HL-60 (cell line): ENCODE data around the gene HDGFL2.

Experiments used
- DNase-seq, 2 experiments: peaks; one replicate each; pipeline ENCODE4 v3.0.0-alpha.2; 2010 to 2020; ENCODE audit warnings: low read depth in 1 of 2, low spot score in 1 of 2
- H3K27ac ChIP-seq: fragments of 250-450 bp; sonication (Bioruptor Pico); replicated peaks from 2 replicates; pipeline ENCODE4 v1.5.1; 2020; ENCODE audit warnings: mild to moderate bottlenecking, moderate library complexity
- H3K27me3 ChIP-seq: fragments of 250-450 bp; sonication (Bioruptor Pico); 2 replicates; pipeline ENCODE4 v1.5.1; 2021; ENCODE audit warnings: mild to moderate bottlenecking, moderate library complexity; ENCODE audit not compliant: insufficient read depth, poor library complexity, severe bottlenecking
- H3K4me3 ChIP-seq: replicated peaks from 2 replicates; pipeline ENCODE4 v1.5.1; 2011; ENCODE audit warnings: mild to moderate bottlenecking, control low read depth, low read length; ENCODE audit not compliant: insufficient read depth
- GABPA ChIP-seq: IDR thresholded peaks from 2 replicates; pipeline ENCODE4 v1.6.1; 2012; ENCODE audit warnings: low read depth
- POLR2AphosphoS5 ChIP-seq: IDR thresholded peaks from 2 replicates; pipeline ENCODE4 v1.6.1; 2012; ENCODE audit warnings: low read depth
- SPI1 ChIP-seq: IDR thresholded peaks from 2 replicates; pipeline ENCODE4 v1.6.1; 2012; ENCODE audit warnings: low read depth, mild to moderate bottlenecking, borderline replicate concordance
- TF ChIP-seq, protein P1 (sequence below): IDR thresholded peaks from 2 replicates; pipeline ENCODE4 v1.6.1; 2012; ENCODE audit warnings: low read depth; ENCODE audit not compliant: insufficient replicate concordance
- TF ChIP-seq, protein P2 (sequence below): IDR thresholded peaks from one replicate; pipeline ENCODE4 v1.5.1; 2011; ENCODE audit warnings: low read length, control low read depth, inconsistent platforms; ENCODE audit not compliant: insufficient read depth

The HDGFL2 gene

DNA sequence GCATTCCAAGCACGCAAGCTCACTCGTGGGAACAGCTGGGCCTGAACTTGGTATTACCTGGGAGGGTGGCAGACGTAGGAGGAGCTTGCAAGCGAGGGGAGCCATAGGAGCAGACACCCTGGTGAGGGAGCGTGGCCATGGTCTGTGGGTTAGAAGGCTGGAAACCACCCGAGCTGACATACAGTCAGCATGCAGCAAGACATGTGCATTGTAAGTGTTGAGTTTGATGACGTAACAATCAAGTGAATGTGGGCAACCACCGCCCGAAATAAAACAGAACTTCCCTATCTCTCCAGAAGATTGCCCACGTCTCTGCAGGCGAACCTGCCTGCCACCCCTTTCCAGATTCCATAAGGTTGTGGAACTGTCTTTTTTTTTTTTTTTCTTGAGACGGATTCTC lies 41.3 kb upstream of the HDGFL2 start:
- peak overlapping the region; percentile 68 for H3K27ac ChIP-seq
- no peaks in the 10 kb centered on the region for H3K27me3 ChIP-seq
- no peak overlapping the region for H3K4me3 ChIP-seq
- DNase-seq: peak; percentile 88 to 97
- peak; percentile 63 for TF ChIP-seq POLR2AphosphoS5
- TF ChIP-seq, protein P1, sequence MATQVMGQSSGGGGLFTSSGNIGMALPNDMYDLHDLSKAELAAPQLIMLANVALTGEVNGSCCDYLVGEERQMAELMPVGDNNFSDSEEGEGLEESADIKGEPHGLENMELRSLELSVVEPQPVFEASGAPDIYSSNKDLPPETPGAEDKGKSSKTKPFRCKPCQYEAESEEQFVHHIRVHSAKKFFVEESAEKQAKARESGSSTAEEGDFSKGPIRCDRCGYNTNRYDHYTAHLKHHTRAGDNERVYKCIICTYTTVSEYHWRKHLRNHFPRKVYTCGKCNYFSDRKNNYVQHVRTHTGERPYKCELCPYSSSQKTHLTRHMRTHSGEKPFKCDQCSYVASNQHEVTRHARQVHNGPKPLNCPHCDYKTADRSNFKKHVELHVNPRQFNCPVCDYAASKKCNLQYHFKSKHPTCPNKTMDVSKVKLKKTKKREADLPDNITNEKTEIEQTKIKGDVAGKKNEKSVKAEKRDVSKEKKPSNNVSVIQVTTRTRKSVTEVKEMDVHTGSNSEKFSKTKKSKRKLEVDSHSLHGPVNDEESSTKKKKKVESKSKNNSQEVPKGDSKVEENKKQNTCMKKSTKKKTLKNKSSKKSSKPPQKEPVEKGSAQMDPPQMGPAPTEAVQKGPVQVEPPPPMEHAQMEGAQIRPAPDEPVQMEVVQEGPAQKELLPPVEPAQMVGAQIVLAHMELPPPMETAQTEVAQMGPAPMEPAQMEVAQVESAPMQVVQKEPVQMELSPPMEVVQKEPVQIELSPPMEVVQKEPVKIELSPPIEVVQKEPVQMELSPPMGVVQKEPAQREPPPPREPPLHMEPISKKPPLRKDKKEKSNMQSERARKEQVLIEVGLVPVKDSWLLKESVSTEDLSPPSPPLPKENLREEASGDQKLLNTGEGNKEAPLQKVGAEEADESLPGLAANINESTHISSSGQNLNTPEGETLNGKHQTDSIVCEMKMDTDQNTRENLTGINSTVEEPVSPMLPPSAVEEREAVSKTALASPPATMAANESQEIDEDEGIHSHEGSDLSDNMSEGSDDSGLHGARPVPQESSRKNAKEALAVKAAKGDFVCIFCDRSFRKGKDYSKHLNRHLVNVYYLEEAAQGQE: no peak

DNA sequence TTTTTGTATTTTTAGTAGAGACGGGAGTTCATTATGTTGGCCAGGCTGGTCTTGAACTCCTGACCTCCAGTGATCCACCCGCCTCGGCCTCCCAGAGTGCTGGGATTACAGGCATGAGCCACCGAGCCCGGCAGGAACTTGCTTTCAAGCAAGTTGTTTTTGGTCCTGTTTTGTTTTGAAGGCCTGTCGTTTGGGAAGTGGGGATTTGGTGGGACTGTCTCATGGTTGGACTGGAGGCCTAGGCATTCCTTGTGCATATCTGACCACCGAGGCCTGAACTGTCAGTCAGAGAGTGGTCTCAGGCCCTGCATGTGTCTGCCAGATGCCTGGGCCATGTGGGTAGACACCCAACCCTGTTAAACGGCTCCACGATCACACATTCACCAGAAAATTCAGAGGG lies 40.8 kb upstream of the HDGFL2 start:
- H3K27me3 ChIP-seq: no peaks in the 10 kb centered on the region
- TF ChIP-seq, protein P2, sequence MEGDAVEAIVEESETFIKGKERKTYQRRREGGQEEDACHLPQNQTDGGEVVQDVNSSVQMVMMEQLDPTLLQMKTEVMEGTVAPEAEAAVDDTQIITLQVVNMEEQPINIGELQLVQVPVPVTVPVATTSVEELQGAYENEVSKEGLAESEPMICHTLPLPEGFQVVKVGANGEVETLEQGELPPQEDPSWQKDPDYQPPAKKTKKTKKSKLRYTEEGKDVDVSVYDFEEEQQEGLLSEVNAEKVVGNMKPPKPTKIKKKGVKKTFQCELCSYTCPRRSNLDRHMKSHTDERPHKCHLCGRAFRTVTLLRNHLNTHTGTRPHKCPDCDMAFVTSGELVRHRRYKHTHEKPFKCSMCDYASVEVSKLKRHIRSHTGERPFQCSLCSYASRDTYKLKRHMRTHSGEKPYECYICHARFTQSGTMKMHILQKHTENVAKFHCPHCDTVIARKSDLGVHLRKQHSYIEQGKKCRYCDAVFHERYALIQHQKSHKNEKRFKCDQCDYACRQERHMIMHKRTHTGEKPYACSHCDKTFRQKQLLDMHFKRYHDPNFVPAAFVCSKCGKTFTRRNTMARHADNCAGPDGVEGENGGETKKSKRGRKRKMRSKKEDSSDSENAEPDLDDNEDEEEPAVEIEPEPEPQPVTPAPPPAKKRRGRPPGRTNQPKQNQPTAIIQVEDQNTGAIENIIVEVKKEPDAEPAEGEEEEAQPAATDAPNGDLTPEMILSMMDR: no peak
- TF ChIP-seq SPI1: no peak
- TF ChIP-seq, protein P1: no peak
- no peak for TF ChIP-seq POLR2AphosphoS5
- no peak for TF ChIP-seq GABPA
- H3K27ac ChIP-seq: peak overlapping the region; percentile 68
- H3K4me3 ChIP-seq: no peak overlapping the region
- DNase-seq: peak in 1 of 2 experiments; percentile 18

DNA sequence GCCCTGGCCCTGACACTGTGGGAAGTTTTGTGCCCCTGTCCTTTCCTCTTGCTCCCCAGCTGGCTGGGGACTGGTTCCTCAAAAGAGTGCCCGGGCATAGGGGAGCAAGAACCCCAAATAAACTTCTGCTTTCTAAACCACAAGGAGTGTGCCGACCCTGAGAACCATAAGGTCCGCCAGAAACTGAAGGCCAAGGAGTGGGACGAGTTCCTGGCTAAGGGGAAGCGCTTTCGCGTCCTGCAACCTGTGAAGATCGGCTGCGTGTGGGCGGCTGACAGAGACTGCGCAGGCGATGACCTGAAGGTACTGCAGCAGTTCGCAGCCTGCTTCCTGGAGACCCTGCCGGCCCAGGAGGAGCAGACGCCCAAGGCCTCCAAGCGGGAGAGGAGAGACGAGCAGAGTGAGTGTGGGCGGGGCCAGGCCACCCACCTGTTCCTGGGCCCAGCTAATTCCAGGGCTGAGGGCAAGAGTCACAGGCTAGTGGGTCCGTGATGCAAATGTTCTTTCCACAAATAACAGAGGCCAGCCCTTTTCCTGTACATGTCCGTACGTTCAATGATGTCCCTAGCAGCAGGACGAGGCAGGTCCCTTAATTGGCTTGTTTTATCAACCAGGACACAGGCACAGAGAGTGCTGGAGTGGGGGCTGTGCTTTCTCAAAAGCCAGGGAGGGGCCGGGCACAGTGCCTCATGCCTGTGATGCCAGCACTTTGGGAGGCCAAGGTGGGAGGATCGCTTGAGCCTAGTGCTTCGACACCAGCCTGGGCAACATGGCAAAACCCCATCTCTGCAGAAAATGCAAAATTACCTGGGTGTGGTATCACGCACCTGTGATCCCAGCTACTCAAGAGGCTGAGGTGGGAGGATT lies 40.1 kb upstream of the HDGFL2 start:
- Histone ChIP-seq H3K27me3 (no peaks in the 10 kb centered on the region), H3K27ac (peak overlapping the region; percentile 68), H3K4me3 (no peak overlapping the region)
- TF ChIP-seq, protein P1: no peak
- TF ChIP-seq GABPA (peak; percentile 52; the same call in 1 of the 2 replicates), POLR2AphosphoS5 (peak; percentile 74), SPI1 (peak; percentile 72; the same call in 1 of the 2 replicates)
- TF ChIP-seq, protein P2: no peak
- DNase-seq: peak; percentile 82 to 94
